Type B pancreatic cell (in vitro differentiated cells): Measurements from ENCODE around the gene MAP1LC3B. TPM values are rescaled to one million over a fixed set of nuclear protein-coding genes. Genes with fewer than 3 reads are reported as not detected.

Experiments used
- DNase-seq: peaks from one replicate; pipeline ENCODE4 v3.0.0; 2021; ENCODE audit warnings: mixed read lengths; ENCODE audit not compliant: unreplicated experiment; ENCODE audit errors: extremely low spot score
- H3K27ac Mint-ChIP-seq: 2 replicates; pipeline ENCODE4 v1.8.0; 2021; ENCODE audit warnings: mild to moderate bottlenecking, mixed read lengths
- H3K27me3 Mint-ChIP-seq: 2 replicates; pipeline ENCODE4 v1.8.0; 2021; ENCODE audit warnings: mixed read lengths
- H3K36me3 Mint-ChIP-seq: 2 replicates; pipeline ENCODE4 v1.8.0; 2021; ENCODE audit warnings: mixed read lengths
- H3K4me1 Mint-ChIP-seq: one replicate; pipeline ENCODE4 v1.8.0; 2021; ENCODE audit warnings: mixed read lengths; ENCODE audit not compliant: unreplicated experiment
- H3K4me3 Mint-ChIP-seq: 2 replicates; pipeline ENCODE4 v1.8.0; 2021; ENCODE audit warnings: mild to moderate bottlenecking, mixed read lengths
- H3K9me3 Mint-ChIP-seq: 2 replicates; pipeline ENCODE4 v1.8.0; 2021; ENCODE audit warnings: mixed read lengths
- CTCF ChIP-seq: fragments of 200-600 bp; sonication (generic); conservative IDR thresholded peaks from 2 replicates; pipeline ENCODE4 v1.5.0; 2021; ENCODE audit warnings: antibody characterized with exemption, mild to moderate bottlenecking
- total RNA-seq: library from RNA; stranded (reverse); gene quantifications from 2 replicates; pipeline ENCODE4 v1.2.1, GENCODE V29; 2021; ENCODE audit warnings: low replicate concordance

MAP1LC3B gene
- total RNA-seq, 1 donor from 2014 or later = 44.4 TPM

- H3K27ac Mint-ChIP-seq = peak overlapping the region; percentile 63
- DNase-seq = no peak
Measured at GRCh38 chr16:87404764-87405625, 12.9 kb downstream of the MAP1LC3B start.

GRCh38 chr16:87406495-87407088 lies 14.5 kb downstream of the MAP1LC3B start:
- no peak overlapping the region for H3K4me3 Mint-ChIP-seq
- no peaks in the 10 kb centered on the region for H3K9me3 Mint-ChIP-seq
- DNase-seq = no peak
- H3K27me3 Mint-ChIP-seq = no peaks in the 10 kb centered on the region
- H3K27ac Mint-ChIP-seq = peak overlapping the region; percentile 56
- TF ChIP-seq CTCF = no peak
- peaks cover 19% of the 10 kb centered on the region for H3K36me3 Mint-ChIP-seq
- H3K4me1 Mint-ChIP-seq = no peaks in the 10 kb centered on the region

More at GRCh38 chr16:87404764-87405625, 12.9 kb downstream of the MAP1LC3B start:
- H3K27me3 Mint-ChIP-seq = no peaks in the 10 kb centered on the region
- H3K36me3 Mint-ChIP-seq = peaks cover 19% of the 10 kb centered on the region
- no peaks in the 10 kb centered on the region for H3K9me3 Mint-ChIP-seq
- H3K4me1 Mint-ChIP-seq = no peaks in the 10 kb centered on the region
- H3K4me3 Mint-ChIP-seq = no peak overlapping the region
- TF ChIP-seq CTCF = no peak

- H3K27ac Mint-ChIP-seq = no peak overlapping the region
- H3K36me3 Mint-ChIP-seq = peaks cover 20% of the 10 kb centered on the region
- no peaks in the 10 kb centered on the region for H3K4me1 Mint-ChIP-seq
- no peak for DNase-seq
- TF ChIP-seq CTCF = no peak
- no peaks in the 10 kb centered on the region for H3K27me3 Mint-ChIP-seq
- no peaks in the 10 kb centered on the region for H3K9me3 Mint-ChIP-seq
- no peak overlapping the region for H3K4me3 Mint-ChIP-seq
Measured at GRCh38 chr16:87407511-87408112, 15.5 kb downstream of the MAP1LC3B start.

- no peaks in the 10 kb centered on the region for H3K9me3 Mint-ChIP-seq
- H3K4me1 Mint-ChIP-seq = no peaks in the 10 kb centered on the region
- H3K27ac Mint-ChIP-seq = no peak overlapping the region
- no peak for DNase-seq
- no peak for TF ChIP-seq CTCF
- H3K4me3 Mint-ChIP-seq = no peak overlapping the region
- H3K27me3 Mint-ChIP-seq = no peaks in the 10 kb centered on the region
- peaks cover 18% of the 10 kb centered on the region for H3K36me3 Mint-ChIP-seq
Measured at GRCh38 chr16:87409153-87409552, 17.0 kb downstream of the MAP1LC3B start.

- H3K9me3 Mint-ChIP-seq = no peaks in the 10 kb centered on the region
- no peaks in the 10 kb centered on the region for H3K27me3 Mint-ChIP-seq
Measured at GRCh38 chr16:87409781-87410180, 17.6 kb downstream of the MAP1LC3B start.

More at GRCh38 chr16:87409781-87410180, 17.6 kb downstream of the MAP1LC3B start:
- no peak for DNase-seq
- H3K4me3 Mint-ChIP-seq = no peak overlapping the region
- H3K4me1 Mint-ChIP-seq = no peaks in the 10 kb centered on the region
- H3K27ac Mint-ChIP-seq = no peak overlapping the region
- no peak for TF ChIP-seq CTCF
- peaks cover 18% of the 10 kb centered on the region for H3K36me3 Mint-ChIP-seq
